ENCODE results near the gene TRPC1. TPM values are rescaled to one million over a fixed set of nuclear protein-coding genes. Genes with fewer than 3 reads are reported as not detected.
A peak's percentile ranks its signal among the peaks of the same experiment; 100 is the strongest.
"Not testable (repeated sequence)": the region's sequence is repeated elsewhere in the genome, so short reads cannot be mapped to it uniquely, and the experiment has no call there.

Gene TRPC1
- 9.2 and 14.1 TPM in 2 replicates for total RNA-seq (2014; rRNA removed; shearing (Covaris generic))

- peak; percentile 90 for DNase-seq (ENCODE audit: low read depth)
Observed at GRCh38 chr3:142723968-142724681, at the start of gene TRPC1. Gene TRPC1 (plus strand): TSS chr3:142724034. CDS start chr3:142724560, 526 bp downstream.

GRCh38 chr3:142676151-142676550, 47.7 kb upstream of the TRPC1 start:
- DNase-seq (ENCODE audit: low read depth): no peak

GRCh38 chr3:142680710-142681109, 43.1 kb upstream of the TRPC1 start:
- DNase-seq (ENCODE audit: low read depth): no peak

GRCh38 chr3:142690613-142691012, 33.2 kb upstream of the TRPC1 start:
- DNase-seq (ENCODE audit: low read depth): no peak

GRCh38 chr3:142691527-142691926, 32.3 kb upstream of the TRPC1 start:
- no peak for DNase-seq (ENCODE audit: low read depth)

GRCh38 chr3:142693136-142693853, 30.5 kb upstream of the TRPC1 start:
- DNase-seq (ENCODE audit: low read depth): no peak

GRCh38 chr3:142694225-142694624, 29.6 kb upstream of the TRPC1 start:
- DNase-seq (ENCODE audit: low read depth): no peak

GRCh38 chr3:142705198-142705597, 18.6 kb upstream of the TRPC1 start:
- DNase-seq (ENCODE audit: low read depth): no peak

GRCh38 chr3:142706321-142707127, 17.3 kb upstream of the TRPC1 start:
- DNase-seq (ENCODE audit: low read depth): no peak

GRCh38 chr3:142709207-142709606, 14.6 kb upstream of the TRPC1 start:
- DNase-seq (ENCODE audit: low read depth): no peak

- not testable (repeated sequence) for DNase-seq (ENCODE audit: low read depth)
Observed at GRCh38 chr3:142714882-142715281, 9.0 kb upstream of the TRPC1 start.

GRCh38 chr3:142716102-142716501, 7.7 kb upstream of the TRPC1 start:
- no peak for DNase-seq (ENCODE audit: low read depth)

- no peak for DNase-seq (ENCODE audit: low read depth)
Observed at GRCh38 chr3:142723665-142723967, 218 bp upstream of the TRPC1 start.

GRCh38 chr3:142724682-142725356, 985 bp downstream of the TRPC1 start:
- DNase-seq (ENCODE audit: low read depth): peak; percentile 69

- no peak for DNase-seq (ENCODE audit: low read depth)
Observed at GRCh38 chr3:142725357-142725739, 1.5 kb downstream of the TRPC1 start.

GRCh38 chr3:142726017-142726416, 2.2 kb downstream of the TRPC1 start:
- no peak for DNase-seq (ENCODE audit: low read depth)

- DNase-seq (ENCODE audit: low read depth): no peak
Observed at GRCh38 chr3:142732066-142732465, 8.2 kb downstream of the TRPC1 start.

GRCh38 chr3:142734834-142735233, 11.0 kb downstream of the TRPC1 start:
- no peak for DNase-seq (ENCODE audit: low read depth)

GRCh38 chr3:142735462-142735861, 11.6 kb downstream of the TRPC1 start:
- no peak for DNase-seq (ENCODE audit: low read depth)

- DNase-seq (ENCODE audit: low read depth): no peak
Observed at GRCh38 chr3:142738396-142738795, 14.6 kb downstream of the TRPC1 start.

- DNase-seq (ENCODE audit: low read depth): no peak
Observed at GRCh38 chr3:142746646-142747045, 22.8 kb downstream of the TRPC1 start.

GRCh38 chr3:142750531-142750930, 26.7 kb downstream of the TRPC1 start:
- DNase-seq (ENCODE audit: low read depth): not testable (repeated sequence)
